Fibroblast of skin of abdomen (primary cell): Measurements from ENCODE around the gene KIF14.
"Not testable (repeated sequence)": the region's sequence is repeated elsewhere in the genome, so short reads cannot be mapped to it uniquely, and the experiment has no call there.

Experiments
- DNase-seq: peaks from one replicate; pipeline ENCODE4 v3.0.0-alpha.2; 2013

The KIF14 gene

GRCh38 chr1:200538179-200538578 lies 82.4 kb downstream of the KIF14 start:
- DNase-seq, result no peak

- DNase-seq, result no peak
These were observed 84.9 kb downstream of the KIF14 start for GRCh38 chr1:200535605-200536004.

- no peak for DNase-seq
These were observed 89.8 kb downstream of the KIF14 start for GRCh38 chr1:200530623-200531261.

GRCh38 chr1:200528858-200529606 lies 91.5 kb downstream of the KIF14 start:
- DNase-seq, result no peak

GRCh38 chr1:200527670-200528069 lies 92.9 kb downstream of the KIF14 start:
- DNase-seq, result peak; percentile 28

- peak; percentile 40 for DNase-seq
These were observed 93.6 kb downstream of the KIF14 start for GRCh38 chr1:200526709-200527612.

- peak; percentile 77 for DNase-seq
These were observed 95.2 kb downstream of the KIF14 start for GRCh38 chr1:200525090-200525987.

GRCh38 chr1:200524551-200524950 lies 96.0 kb downstream of the KIF14 start:
- not testable (repeated sequence) for DNase-seq

GRCh38 chr1:200524092-200524491 lies 96.5 kb downstream of the KIF14 start:
- no peak for DNase-seq

GRCh38 chr1:200520735-200521134 lies 99.8 kb downstream of the KIF14 start:
- no peak for DNase-seq

- DNase-seq, result peak; percentile 45
These were observed 102.0 kb downstream of the KIF14 start for GRCh38 chr1:200518524-200518923.

GRCh38 chr1:200512191-200512590 lies 108.4 kb downstream of the KIF14 start:
- DNase-seq, result peak; percentile 74

- peak; percentile 81 for DNase-seq
These were observed 110.3 kb downstream of the KIF14 start for GRCh38 chr1:200510228-200510623.

GRCh38 chr1:200506471-200506870 lies 114.1 kb downstream of the KIF14 start:
- DNase-seq, result no peak

- no peak for DNase-seq
These were observed 115.3 kb downstream of the KIF14 start for GRCh38 chr1:200505257-200505656.
